Measurements from ENCODE around the gene SMIM14. TPM values are rescaled to one million over a fixed set of nuclear protein-coding genes. Genes with fewer than 3 reads are reported as not detected.

Gene SMIM14
- total RNA-seq, 3 donors from 2014 or later (not counting 1 experiment from before 2014, with no cell fraction given): 12.6 to 21.8 (median 15.2) TPM

GRCh38 chr4:39574946-39575345 lies 63.7 kb downstream of the SMIM14 start:
- ATAC-seq (no peak), DNase-seq (no peak)
- H3K36me3 Mint-ChIP-seq: no peaks in the 10 kb centered on the region
- H3K9me3 ChIP-seq (ENCODE audit: control insufficient read depth, insufficient read depth, low read length): no peaks in the 10 kb centered on the region
- H3K4me3 Mint-ChIP-seq: no peak overlapping the region
- no peak overlapping the region for H3K4me3 ChIP-seq (ENCODE audit: low read length)
- no peak overlapping the region for H3K27ac ChIP-seq (ENCODE audit: low read length)
- intact Hi-C loops (cut with micrococcal nuclease): no loop called here
- WGBS (ENCODE audit: insufficient coverage): 90% methylated on average over 5 of the region's 5 CpGs
- H3K4me1 ChIP-seq (ENCODE audit: control insufficient read depth, insufficient read depth, low read length): no peaks in the 10 kb centered on the region
- TF ChIP-seq CTCF (IDR thresholded peaks at IDR 0.05): no peak
- no peaks in the 10 kb centered on the region for H3K27me3 ChIP-seq (ENCODE audit: control insufficient read depth, insufficient read depth, low read length)
- no peak overlapping the region for H3K27ac Mint-ChIP-seq
- H3K9me3 Mint-ChIP-seq: no peaks in the 10 kb centered on the region
- H3K4me1 Mint-ChIP-seq: no peaks in the 10 kb centered on the region
- H3K36me3 ChIP-seq (ENCODE audit: control insufficient read depth, insufficient read depth, low read length): peaks cover 2% of the 10 kb centered on the region
- no peaks in the 10 kb centered on the region for H3K27me3 Mint-ChIP-seq (ENCODE audit: low read depth in 2 of 2)

GRCh38 chr4:39571504-39571903 lies 67.2 kb downstream of the SMIM14 start:
- no peak overlapping the region for H3K4me3 Mint-ChIP-seq
- TF ChIP-seq CTCF (IDR thresholded peaks at IDR 0.05): no peak
- Histone ChIP-seq H3K4me1 (ENCODE audit: control insufficient read depth, insufficient read depth, low read length) (no peaks in the 10 kb centered on the region), H3K27ac (ENCODE audit: low read length) (no peak overlapping the region), H3K4me3 (ENCODE audit: low read length) (no peak overlapping the region), H3K36me3 (ENCODE audit: control insufficient read depth, insufficient read depth, low read length) (peaks cover 2% of the 10 kb centered on the region), H3K27me3 (ENCODE audit: control insufficient read depth, insufficient read depth, low read length) (no peaks in the 10 kb centered on the region), H3K9me3 (ENCODE audit: control insufficient read depth, insufficient read depth, low read length) (no peaks in the 10 kb centered on the region)
- H3K36me3 Mint-ChIP-seq: no peaks in the 10 kb centered on the region
- H3K9me3 Mint-ChIP-seq: no peaks in the 10 kb centered on the region
- DNase-seq: no peak
- intact Hi-C loops (cut with micrococcal nuclease): no loop called here
- no peak for ATAC-seq
- H3K27me3 Mint-ChIP-seq (ENCODE audit: low read depth in 2 of 2): no peaks in the 10 kb centered on the region
- H3K4me1 Mint-ChIP-seq: peaks cover 0 to 4% of the 10 kb centered on the region in 2 donors
- H3K27ac Mint-ChIP-seq: no peak overlapping the region
- WGBS (ENCODE audit: insufficient coverage): 95% methylated on average over 5 of the region's 6 CpGs

GRCh38 chr4:39571054-39571453 lies 67.6 kb downstream of the SMIM14 start:
- Histone ChIP-seq H3K4me3 (ENCODE audit: low read length) (no peak overlapping the region), H3K4me1 (ENCODE audit: control insufficient read depth, insufficient read depth, low read length) (no peaks in the 10 kb centered on the region), H3K27me3 (ENCODE audit: control insufficient read depth, insufficient read depth, low read length) (no peaks in the 10 kb centered on the region), H3K36me3 (ENCODE audit: control insufficient read depth, insufficient read depth, low read length) (peaks cover 3% of the 10 kb centered on the region), H3K9me3 (ENCODE audit: control insufficient read depth, insufficient read depth, low read length) (no peaks in the 10 kb centered on the region), H3K27ac (ENCODE audit: low read length) (no peak overlapping the region)
- DNase-seq (no peak), ATAC-seq (no peak)
- H3K27ac Mint-ChIP-seq: no peak overlapping the region
- H3K27me3 Mint-ChIP-seq (ENCODE audit: low read depth in 2 of 2): no peaks in the 10 kb centered on the region
- H3K4me3 Mint-ChIP-seq: no peak overlapping the region
- no peaks in the 10 kb centered on the region for H3K9me3 Mint-ChIP-seq
- WGBS (ENCODE audit: insufficient coverage): 96% methylated on average over 4 of the region's 4 CpGs
- H3K4me1 Mint-ChIP-seq: peaks cover 0 to 4% of the 10 kb centered on the region in 2 donors
- no peaks in the 10 kb centered on the region for H3K36me3 Mint-ChIP-seq
- TF ChIP-seq CTCF (IDR thresholded peaks at IDR 0.05): no peak
- intact Hi-C loops (cut with micrococcal nuclease): no loop called here

- H3K36me3 Mint-ChIP-seq: no peaks in the 10 kb centered on the region
- TF ChIP-seq CTCF (IDR thresholded peaks at IDR 0.05): no peak
- no peak overlapping the region for H3K4me3 Mint-ChIP-seq
- 96% methylated on average over 2 of the region's 4 CpGs for WGBS (ENCODE audit: insufficient coverage)
- Histone ChIP-seq H3K27me3 (ENCODE audit: control insufficient read depth, insufficient read depth, low read length) (no peaks in the 10 kb centered on the region), H3K36me3 (ENCODE audit: control insufficient read depth, insufficient read depth, low read length) (peaks cover 7% of the 10 kb centered on the region), H3K4me1 (ENCODE audit: control insufficient read depth, insufficient read depth, low read length) (no peaks in the 10 kb centered on the region), H3K27ac (ENCODE audit: low read length) (no peak overlapping the region), H3K9me3 (ENCODE audit: control insufficient read depth, insufficient read depth, low read length) (no peaks in the 10 kb centered on the region), H3K4me3 (ENCODE audit: low read length) (no peak overlapping the region)
- intact Hi-C loops (cut with micrococcal nuclease): no loop called here
- no peak for ATAC-seq
- H3K4me1 Mint-ChIP-seq: peaks cover 0 to 4% of the 10 kb centered on the region in 2 donors
- H3K27ac Mint-ChIP-seq: no peak overlapping the region
- H3K9me3 Mint-ChIP-seq: no peaks in the 10 kb centered on the region
- DNase-seq: no peak
- H3K27me3 Mint-ChIP-seq (ENCODE audit: low read depth in 2 of 2): no peaks in the 10 kb centered on the region
Observed at GRCh38 chr4:39569209-39569608, 69.5 kb downstream of the SMIM14 start.

Measured in natural killer cell (primary cell).